Brain microvascular endothelial cell (primary cell): Measurements from ENCODE around the gene TMEM144.

Experiments used
- DNase-seq: peaks from one replicate; pipeline ENCODE4 v3.0.0-alpha.2; 2020
- H3K27ac ChIP-seq: fragments of 250-450 bp; sonication (Bioruptor Pico); 2 replicates; pipeline ENCODE4 v1.5.1; 2020; ENCODE audit warnings: mild to moderate bottlenecking, moderate library complexity
- H3K27me3 ChIP-seq: fragments of 250-450 bp; sonication (Bioruptor Pico); replicated peaks from 2 replicates; pipeline ENCODE4 v1.5.1; 2020; ENCODE audit warnings: mild to moderate bottlenecking
- H3K36me3 ChIP-seq: fragments of 250-450 bp; sonication (Bioruptor Pico); replicated peaks from 2 replicates; pipeline ENCODE4 v1.5.1; 2020; ENCODE audit warnings: mild to moderate bottlenecking
- H3K4me3 ChIP-seq: 2 replicates; pipeline ENCODE4 v1.5.1; 2011; ENCODE audit warnings: low read depth, mild to moderate bottlenecking, control low read depth, low read length, moderate library complexity
- CTCF ChIP-seq: IDR thresholded peaks from 2 replicates; pipeline ENCODE4 v1.5.1; 2011; ENCODE audit warnings: low read depth, mild to moderate bottlenecking, moderate library complexity, low read length, control low read depth, inconsistent platforms; ENCODE audit errors: missing control alignments
- in situ Hi-C: cut with HindIII; loops from 2 replicates; pipeline ENCODE4 v1.10.0; 2017; ENCODE audit warnings: low sequenced_read_pairs, low pct_ligation_motif_present

The TMEM144 gene

GRCh38 chr4:158254292-158254691 is 44.0 kb downstream of the TMEM144 start:
- in situ Hi-C loops: loop anchor here (25.0 kb wide), 1 partner anchor 358 kb away; no protein-coding TSS in a partner anchor
- Histone ChIP-seq H3K27me3 (no peaks in the 10 kb centered on the region), H3K36me3 (no peaks in the 10 kb centered on the region), H3K27ac (no peak overlapping the region), H3K4me3 (no peak overlapping the region)
- TF ChIP-seq CTCF: no peak
- no peak for DNase-seq

GRCh38 chr4:158255727-158256324 is 45.5 kb downstream of the TMEM144 start:
- H3K27me3 ChIP-seq: no peaks in the 10 kb centered on the region
- peak; percentile 70 for TF ChIP-seq CTCF
- peak; percentile 52 for DNase-seq
- in situ Hi-C loops: loop anchor here (25.0 kb wide), 1 partner anchor 356 kb away; no protein-coding TSS in a partner anchor
- H3K36me3 ChIP-seq: no peaks in the 10 kb centered on the region
- H3K4me3 ChIP-seq: no peak overlapping the region
- no peak overlapping the region for H3K27ac ChIP-seq

- H3K36me3 ChIP-seq: no peaks in the 10 kb centered on the region
- H3K27ac ChIP-seq: no peak overlapping the region
- no peak for DNase-seq
- no peak overlapping the region for H3K4me3 ChIP-seq
- TF ChIP-seq CTCF: no peak
- in situ Hi-C loops: loop anchor here (25.0 kb wide), 1 partner anchor 352 kb away; no protein-coding TSS in a partner anchor
- H3K27me3 ChIP-seq: no peaks in the 10 kb centered on the region
Observed at GRCh38 chr4:158259955-158260575, 49.8 kb downstream of the TMEM144 start.

- TF ChIP-seq CTCF: no peak
- in situ Hi-C loops: loop anchor here (25.0 kb wide), 1 partner anchor 351 kb away; no protein-coding TSS in a partner anchor
Observed at GRCh38 chr4:158261480-158261879, 51.2 kb downstream of the TMEM144 start.

GRCh38 chr4:158268553-158268952 is 58.3 kb downstream of the TMEM144 start:
- in situ Hi-C loops: loop anchor here (25.0 kb wide), 1 partner anchor 344 kb away; no protein-coding TSS in a partner anchor
- no peaks in the 10 kb centered on the region for H3K36me3 ChIP-seq
- no peaks in the 10 kb centered on the region for H3K27me3 ChIP-seq
- TF ChIP-seq CTCF: peak; percentile 17
- no peak for DNase-seq
- H3K4me3 ChIP-seq: no peak overlapping the region
- H3K27ac ChIP-seq: no peak overlapping the region

More at GRCh38 chr4:158261480-158261879, 51.2 kb downstream of the TMEM144 start:
- Histone ChIP-seq H3K4me3 (no peak overlapping the region), H3K36me3 (no peaks in the 10 kb centered on the region), H3K27me3 (no peaks in the 10 kb centered on the region), H3K27ac (no peak overlapping the region)
- DNase-seq: no peak

- no peak overlapping the region for H3K4me3 ChIP-seq
- no peak overlapping the region for H3K27ac ChIP-seq
- no peaks in the 10 kb centered on the region for H3K27me3 ChIP-seq
- no peak for TF ChIP-seq CTCF
- DNase-seq: no peak
- in situ Hi-C loops: loop anchor here (25.0 kb wide), 1 partner anchor 338 kb away; no protein-coding TSS in a partner anchor
- no peaks in the 10 kb centered on the region for H3K36me3 ChIP-seq
Observed at GRCh38 chr4:158274636-158275035, 64.3 kb downstream of the TMEM144 start.
